ENCODE measurements around the gene SYT5. TPM values are rescaled to one million over a fixed set of nuclear protein-coding genes. Genes with fewer than 3 reads are reported as not detected.

The SYT5 gene
- 0.53 TPM for polyA plus RNA-seq (2013, experiment 1 of 2)
- 0.24 TPM for polyA plus RNA-seq (2013, experiment 2 of 2)

DNA sequence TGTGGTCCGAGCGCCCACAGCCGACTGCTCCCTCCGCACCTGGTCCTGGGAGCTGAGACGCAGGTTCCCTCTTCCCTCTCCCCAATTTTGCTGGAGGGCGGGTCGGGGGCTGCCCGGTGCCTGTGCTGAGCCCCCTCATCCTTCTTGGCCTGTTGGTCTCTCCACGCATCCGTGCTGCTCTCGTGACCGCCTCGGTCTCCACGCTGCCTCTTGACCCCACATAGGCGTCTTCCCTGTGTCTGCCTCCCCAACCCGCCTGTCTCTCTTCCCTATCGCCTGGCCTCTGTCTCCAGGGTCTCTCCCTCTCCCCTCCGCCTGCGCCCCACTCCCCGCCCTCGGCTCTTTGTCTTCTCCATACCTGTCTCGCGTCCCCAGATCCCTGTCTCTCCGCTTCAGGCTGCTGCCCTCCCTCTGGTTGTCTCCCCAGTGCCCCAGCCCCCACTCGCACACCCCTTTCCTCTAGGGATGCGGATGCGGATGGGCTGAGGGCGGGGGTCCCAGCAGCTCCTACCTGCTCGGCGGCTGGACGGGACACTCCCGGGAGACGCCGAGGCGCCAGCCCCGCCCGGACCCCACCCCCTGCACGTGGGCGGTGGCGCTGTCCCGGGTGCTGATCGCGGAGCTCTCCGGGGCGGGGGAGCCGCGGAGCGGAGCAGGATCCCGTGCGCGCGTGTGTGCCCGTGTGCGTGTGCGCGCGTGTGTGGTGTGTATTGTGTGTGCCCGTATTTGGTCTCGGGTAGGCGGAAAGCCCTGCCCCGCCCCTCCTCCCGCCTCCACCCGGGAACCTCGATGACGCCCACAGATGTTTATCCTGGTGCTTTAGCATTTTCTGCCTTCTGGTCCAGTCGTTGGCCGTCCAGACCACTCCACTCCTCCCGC is at the start of gene SYT5:
Gene SYT5 (minus strand): TSS at position 684 of the 879 bp plus-strand sequence. CDS start 1,248 bp downstream, outside the sequence.
- DNase-seq = peak; percentile 55
- no peak within 1 kb of the TSS for H4K8ac ChIP-seq (ENCODE audit: low read depth, low read length)
- H3K23ac ChIP-seq (ENCODE audit: low read length) = no peak within 1 kb of the TSS
- H3K4me1 ChIP-seq (ENCODE audit: control insufficient read depth, low read depth, low read length) = no peaks in the 10 kb centered on the region
- H3K4ac ChIP-seq (ENCODE audit: low read depth, low read length) = no peak within 1 kb of the TSS
- H4K5ac ChIP-seq (ENCODE audit: low read length) = no peak within 1 kb of the TSS
- peak within 1 kb of the TSS; percentile 77 for H3K4me2 ChIP-seq (ENCODE audit: low read length)
- H3K79me1 ChIP-seq (ENCODE audit: low read length) = no peaks in the 10 kb centered on the region
- no peak within 1 kb of the TSS for H2AK5ac ChIP-seq (ENCODE audit: low read length)
- H3K27me3 ChIP-seq (ENCODE audit: insufficient read depth, low read length, poor library complexity) = no peaks in the 10 kb centered on the region
- H2BK15ac ChIP-seq (replicated peaks; ENCODE audit: low read depth) = no peak within 1 kb of the TSS
- no peak within 1 kb of the TSS for H3K18ac ChIP-seq (ENCODE audit: low read length)
- no peak within 1 kb of the TSS for H3K9ac ChIP-seq (ENCODE audit: low read length)
- no peak within 1 kb of the TSS for H2BK5ac ChIP-seq (ENCODE audit: low read length)
- H3K56ac ChIP-seq (ENCODE audit: low read length) = no peak within 1 kb of the TSS
- no CpG with 5 or more reads among the region's 68 CpGs for WGBS (ENCODE audit: extremely low coverage, insufficient coverage, low lambda C conversion rate)
- no peak within 1 kb of the TSS for H3K27ac ChIP-seq (ENCODE audit: low read depth, low read length)
- no peaks in the 10 kb centered on the region for H3K79me2 ChIP-seq (ENCODE audit: control insufficient read depth, insufficient read depth, low read length)
- H2BK120ac ChIP-seq (ENCODE audit: low read depth, low read length) = no peak within 1 kb of the TSS
- H3K4me3 ChIP-seq (ENCODE audit: low read length) = no peak within 1 kb of the TSS
- no peaks in the 10 kb centered on the region for H3K36me3 ChIP-seq (ENCODE audit: control insufficient read depth, insufficient read depth, low read length)

DNA sequence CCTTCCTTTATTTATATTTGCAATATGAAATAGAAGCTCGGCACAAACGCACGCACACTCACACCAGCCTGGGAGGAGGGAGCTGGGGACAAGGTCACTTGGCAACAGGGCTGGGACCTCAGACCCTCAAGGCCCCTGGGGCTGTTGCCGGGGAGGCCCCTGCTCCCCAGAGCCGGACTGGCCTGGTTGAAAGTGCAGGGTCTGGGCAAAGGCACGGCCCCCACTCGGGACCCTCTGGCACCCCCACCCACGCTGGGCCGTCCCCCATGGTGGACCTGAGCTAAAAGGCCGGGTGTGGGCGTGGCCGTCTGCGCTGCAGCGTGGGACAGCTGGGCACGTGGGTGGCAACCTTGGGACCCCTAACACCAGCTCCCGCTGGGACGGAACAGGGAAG is 49.7 kb upstream of the SYT5 start:
- Histone ChIP-seq H2BK120ac (ENCODE audit: low read depth, low read length) (no peak overlapping the region), H2BK15ac (replicated peaks; ENCODE audit: low read depth) (no peak overlapping the region), H3K79me1 (ENCODE audit: low read length) (no peaks in the 10 kb centered on the region), H3K36me3 (ENCODE audit: control insufficient read depth, insufficient read depth, low read length) (peaks cover 14% of the 10 kb centered on the region), H3K4me3 (ENCODE audit: low read length) (no peak overlapping the region), H3K27me3 (ENCODE audit: insufficient read depth, low read length, poor library complexity) (no peaks in the 10 kb centered on the region), H3K4me2 (ENCODE audit: low read length) (no peak overlapping the region), H3K18ac (ENCODE audit: low read length) (no peak overlapping the region), H2BK5ac (ENCODE audit: low read length) (no peak overlapping the region), H3K9ac (ENCODE audit: low read length) (no peak overlapping the region), H3K23ac (ENCODE audit: low read length) (no peak overlapping the region), H3K4ac (ENCODE audit: low read depth, low read length) (no peak overlapping the region), H3K27ac (ENCODE audit: low read depth, low read length) (no peak overlapping the region), H3K79me2 (ENCODE audit: control insufficient read depth, insufficient read depth, low read length) (no peaks in the 10 kb centered on the region), H3K56ac (ENCODE audit: low read length) (no peak overlapping the region), H4K8ac (ENCODE audit: low read depth, low read length) (no peak overlapping the region), H4K5ac (ENCODE audit: low read length) (no peak overlapping the region), H3K4me1 (ENCODE audit: control insufficient read depth, low read depth, low read length) (no peaks in the 10 kb centered on the region), H2AK5ac (ENCODE audit: low read length) (no peak overlapping the region)
- no CpG with 5 or more reads among the region's 17 CpGs for WGBS (ENCODE audit: extremely low coverage, insufficient coverage, low lambda C conversion rate)
- DNase-seq = no peak

DNA sequence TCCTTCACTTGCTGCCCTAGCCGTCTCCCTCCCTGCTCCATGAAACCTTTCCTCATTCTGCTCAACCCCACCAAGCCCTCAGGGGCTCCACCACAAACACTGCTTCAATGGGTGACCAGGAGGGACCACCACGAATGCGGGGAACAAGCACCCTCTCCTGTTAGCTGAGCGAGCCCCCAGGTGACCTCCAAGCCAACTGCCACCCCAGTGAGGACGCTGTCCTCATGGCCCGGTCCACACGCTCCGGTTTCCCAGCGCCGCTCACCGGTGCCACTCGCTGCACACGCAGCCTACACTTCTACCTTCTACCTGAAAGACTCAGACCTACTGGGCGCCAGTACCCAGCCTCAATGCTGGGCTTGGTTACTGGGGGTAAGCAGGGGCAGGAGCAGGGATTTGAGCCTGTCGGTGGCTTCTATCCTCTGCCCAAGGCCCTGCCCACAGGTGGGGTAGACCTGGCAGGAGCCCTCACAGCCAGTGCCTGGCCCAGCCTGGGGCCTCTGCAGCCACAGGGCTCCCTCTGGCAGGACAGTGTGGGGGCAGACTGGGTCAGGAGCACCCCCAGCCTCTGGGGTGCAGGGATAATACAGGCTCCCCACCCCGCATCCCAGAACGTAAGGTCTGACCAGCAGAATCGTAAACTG is 49.2 kb upstream of the SYT5 start:
- WGBS (ENCODE audit: extremely low coverage, insufficient coverage, low lambda C conversion rate) = no CpG with 5 or more reads among the region's 18 CpGs
- no peak overlapping the region for H3K56ac ChIP-seq (ENCODE audit: low read length)
- no peaks in the 10 kb centered on the region for H3K79me2 ChIP-seq (ENCODE audit: control insufficient read depth, insufficient read depth, low read length)
- no peak overlapping the region for H3K9ac ChIP-seq (ENCODE audit: low read length)
- peaks cover 14% of the 10 kb centered on the region for H3K36me3 ChIP-seq (ENCODE audit: control insufficient read depth, insufficient read depth, low read length)
- H3K27ac ChIP-seq (ENCODE audit: low read depth, low read length) = no peak overlapping the region
- no peak overlapping the region for H3K4ac ChIP-seq (ENCODE audit: low read depth, low read length)
- H3K23ac ChIP-seq (ENCODE audit: low read length) = no peak overlapping the region
- H3K4me1 ChIP-seq (ENCODE audit: control insufficient read depth, low read depth, low read length) = no peaks in the 10 kb centered on the region
- H2AK5ac ChIP-seq (ENCODE audit: low read length) = no peak overlapping the region
- H3K79me1 ChIP-seq (ENCODE audit: low read length) = no peaks in the 10 kb centered on the region
- H2BK120ac ChIP-seq (ENCODE audit: low read depth, low read length) = no peak overlapping the region
- no peak overlapping the region for H3K18ac ChIP-seq (ENCODE audit: low read length)
- H2BK5ac ChIP-seq (ENCODE audit: low read length) = no peak overlapping the region
- no peak overlapping the region for H4K5ac ChIP-seq (ENCODE audit: low read length)
- H4K8ac ChIP-seq (ENCODE audit: low read depth, low read length) = no peak overlapping the region
- H3K4me2 ChIP-seq (ENCODE audit: low read length) = no peak overlapping the region
- DNase-seq = no peak
- H2BK15ac ChIP-seq (replicated peaks; ENCODE audit: low read depth) = no peak overlapping the region
- H3K4me3 ChIP-seq (ENCODE audit: low read length) = no peak overlapping the region
- no peaks in the 10 kb centered on the region for H3K27me3 ChIP-seq (ENCODE audit: insufficient read depth, low read length, poor library complexity)

DNA sequence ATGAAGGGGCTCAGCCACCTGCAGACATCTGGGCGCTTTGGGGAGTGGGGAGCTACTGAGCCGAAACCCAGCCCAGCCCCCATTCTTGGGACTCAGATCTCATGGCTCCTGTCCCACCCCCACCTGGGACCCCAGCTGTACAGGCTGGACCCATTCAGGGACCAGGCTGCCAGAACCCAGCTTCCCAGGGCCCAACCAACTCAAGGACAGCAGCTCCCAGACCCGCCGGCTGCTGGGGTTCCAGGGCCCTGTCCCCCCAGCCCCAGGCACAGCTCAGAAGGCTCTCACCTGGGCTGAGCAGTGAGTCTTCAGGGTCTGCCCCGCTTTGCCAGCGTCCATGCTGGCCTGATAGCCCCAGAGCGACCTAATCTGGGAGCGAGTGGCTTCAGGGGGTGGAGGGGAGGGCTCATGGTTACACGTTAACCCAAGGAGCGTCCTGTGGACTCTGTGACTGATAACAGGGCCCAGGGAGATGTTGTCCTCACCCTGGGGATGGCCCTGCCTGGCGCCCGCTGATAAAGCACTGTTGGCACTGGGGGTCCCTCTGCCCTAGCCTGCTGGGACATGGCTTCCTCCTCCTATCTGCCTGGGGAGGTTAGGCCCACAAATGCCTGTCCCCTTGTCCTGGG is 48.4 kb upstream of the SYT5 start, which contains the start of gene TMEM86B:
Gene TMEM86B (minus strand): TSS at position 361 of the 629 bp plus-strand sequence. CDS start 22 bp downstream, at position 339.
- Histone ChIP-seq H3K27me3 (ENCODE audit: insufficient read depth, low read length, poor library complexity) (no peaks in the 10 kb centered on the region), H3K56ac (ENCODE audit: low read length) (no peak within 1 kb of the TSS), H3K4ac (ENCODE audit: low read depth, low read length) (no peak within 1 kb of the TSS), H3K27ac (ENCODE audit: low read depth, low read length) (no peak within 1 kb of the TSS), H3K23ac (ENCODE audit: low read length) (no peak within 1 kb of the TSS), H2BK120ac (ENCODE audit: low read depth, low read length) (no peak within 1 kb of the TSS), H2AK5ac (ENCODE audit: low read length) (no peak within 1 kb of the TSS), H2BK15ac (replicated peaks; ENCODE audit: low read depth) (no peak within 1 kb of the TSS), H3K9ac (ENCODE audit: low read length) (no peak within 1 kb of the TSS), H3K79me1 (ENCODE audit: low read length) (no peaks in the 10 kb centered on the region), H3K18ac (ENCODE audit: low read length) (no peak within 1 kb of the TSS), H3K4me1 (ENCODE audit: control insufficient read depth, low read depth, low read length) (no peaks in the 10 kb centered on the region), H3K4me3 (ENCODE audit: low read length) (no peak within 1 kb of the TSS), H4K8ac (ENCODE audit: low read depth, low read length) (no peak within 1 kb of the TSS), H3K4me2 (ENCODE audit: low read length) (no peak within 1 kb of the TSS), H4K5ac (ENCODE audit: low read length) (no peak within 1 kb of the TSS), H3K79me2 (ENCODE audit: control insufficient read depth, insufficient read depth, low read length) (no peaks in the 10 kb centered on the region), H3K36me3 (ENCODE audit: control insufficient read depth, insufficient read depth, low read length) (peaks cover 14% of the 10 kb centered on the region), H2BK5ac (ENCODE audit: low read length) (no peak within 1 kb of the TSS)
- DNase-seq = no peak
- WGBS (ENCODE audit: extremely low coverage, insufficient coverage, low lambda C conversion rate) = no CpG with 5 or more reads among the region's 12 CpGs

DNA sequence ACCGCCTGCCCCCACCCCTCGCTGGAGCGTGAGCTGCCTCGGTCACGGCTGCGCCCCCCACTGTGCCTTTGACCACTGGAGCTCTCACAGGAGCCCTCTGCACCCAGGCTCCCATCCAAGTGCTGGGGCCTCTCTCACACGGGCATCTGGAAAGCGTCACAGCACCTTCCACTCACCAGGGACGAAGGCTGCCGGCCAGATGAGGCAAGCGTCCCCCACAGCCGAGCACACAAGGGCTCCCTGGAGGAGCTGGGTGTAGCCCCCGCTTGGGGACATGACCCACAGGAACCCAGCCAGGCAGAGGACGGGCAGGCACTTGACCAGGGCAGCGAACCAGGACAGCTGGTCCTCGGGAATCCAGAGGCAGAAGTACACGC is 47.9 kb upstream of the SYT5 start:
- Histone ChIP-seq H3K79me1 (ENCODE audit: low read length) (no peaks in the 10 kb centered on the region), H4K8ac (ENCODE audit: low read depth, low read length) (no peak overlapping the region), H2BK15ac (replicated peaks; ENCODE audit: low read depth) (no peak overlapping the region), H3K23ac (ENCODE audit: low read length) (no peak overlapping the region), H3K18ac (ENCODE audit: low read length) (no peak overlapping the region), H3K4me2 (ENCODE audit: low read length) (no peak overlapping the region), H3K27me3 (ENCODE audit: insufficient read depth, low read length, poor library complexity) (no peaks in the 10 kb centered on the region), H3K36me3 (ENCODE audit: control insufficient read depth, insufficient read depth, low read length) (peaks cover 14% of the 10 kb centered on the region), H3K9ac (ENCODE audit: low read length) (no peak overlapping the region), H3K79me2 (ENCODE audit: control insufficient read depth, insufficient read depth, low read length) (no peaks in the 10 kb centered on the region), H3K4me3 (ENCODE audit: low read length) (no peak overlapping the region), H2AK5ac (ENCODE audit: low read length) (no peak overlapping the region), H3K56ac (ENCODE audit: low read length) (no peak overlapping the region), H3K4me1 (ENCODE audit: control insufficient read depth, low read depth, low read length) (no peaks in the 10 kb centered on the region), H3K27ac (ENCODE audit: low read depth, low read length) (no peak overlapping the region), H2BK5ac (ENCODE audit: low read length) (no peak overlapping the region), H3K4ac (ENCODE audit: low read depth, low read length) (no peak overlapping the region), H2BK120ac (ENCODE audit: low read depth, low read length) (no peak overlapping the region), H4K5ac (ENCODE audit: low read length) (no peak overlapping the region)
- WGBS (ENCODE audit: extremely low coverage, insufficient coverage, low lambda C conversion rate) = no CpG with 5 or more reads among the region's 17 CpGs
- DNase-seq = no peak

Data from mesendoderm (in vitro differentiated cells).